Omental fat pad (tissue), 4 donors: Measurements from ENCODE around the gene RRAS. TPM values are rescaled to one million over a fixed set of nuclear protein-coding genes. Genes with fewer than 3 reads are reported as not detected.
A peak's percentile ranks its signal among the peaks of the same experiment; 100 is the strongest.

Source experiments
- ATAC-seq: fragments of 150-250 bp; one replicate; pipeline ENCODE4 v1.9.1; 2016; ENCODE audit warnings: mild to moderate bottlenecking, moderate library complexity; ENCODE audit not compliant: low FRiP score
- DNase-seq: peaks from one replicate; pipeline ENCODE4 v3.0.0-alpha.2; 2019; ENCODE audit warnings: low spot score
- total RNA-seq, 4 donors: library from RNA; depleted of rRNA; stranded (reverse); fragments of >200 nt; gene quantifications; one replicate each; pipeline ENCODE4 v1.1.0, GENCODE V29; 2016
- TF ChIP-seq, protein P1 (sequence below), 3 donors: fragments of 450-650 bp; IDR thresholded peaks; one replicate each; pipeline ENCODE4 v1.5.1; 2016 to 2017; ENCODE audit warnings: antibody characterized with exemption in 3 of 3, mild to moderate bottlenecking in 3 of 3, moderate library complexity in 2 of 3

RRAS gene
- total RNA-seq, 4 donors from 2014 or later: 72.2 to 91.0 (median 76.8) TPM

DNA sequence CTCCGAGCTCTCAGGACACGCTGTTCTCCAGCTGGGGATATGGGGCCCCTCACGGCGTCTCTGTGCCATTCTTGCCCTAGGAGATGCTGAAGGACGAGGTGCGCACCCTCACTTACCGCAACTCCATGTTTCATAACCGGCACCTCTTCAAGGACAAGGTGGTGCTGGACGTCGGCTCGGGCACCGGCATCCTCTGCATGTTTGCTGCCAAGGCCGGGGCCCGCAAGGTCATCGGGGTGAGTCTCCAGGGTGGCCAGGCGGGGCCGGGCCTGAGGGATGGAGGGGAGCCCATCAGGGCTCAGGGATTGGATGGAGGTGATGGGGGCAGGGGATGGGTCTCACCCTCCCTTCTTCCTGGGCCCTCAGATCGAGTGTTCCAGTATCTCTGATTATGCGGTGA is 41.9 kb upstream of the RRAS start:
- ATAC-seq (no peak), DNase-seq (no peak)
- TF ChIP-seq, protein P1, sequence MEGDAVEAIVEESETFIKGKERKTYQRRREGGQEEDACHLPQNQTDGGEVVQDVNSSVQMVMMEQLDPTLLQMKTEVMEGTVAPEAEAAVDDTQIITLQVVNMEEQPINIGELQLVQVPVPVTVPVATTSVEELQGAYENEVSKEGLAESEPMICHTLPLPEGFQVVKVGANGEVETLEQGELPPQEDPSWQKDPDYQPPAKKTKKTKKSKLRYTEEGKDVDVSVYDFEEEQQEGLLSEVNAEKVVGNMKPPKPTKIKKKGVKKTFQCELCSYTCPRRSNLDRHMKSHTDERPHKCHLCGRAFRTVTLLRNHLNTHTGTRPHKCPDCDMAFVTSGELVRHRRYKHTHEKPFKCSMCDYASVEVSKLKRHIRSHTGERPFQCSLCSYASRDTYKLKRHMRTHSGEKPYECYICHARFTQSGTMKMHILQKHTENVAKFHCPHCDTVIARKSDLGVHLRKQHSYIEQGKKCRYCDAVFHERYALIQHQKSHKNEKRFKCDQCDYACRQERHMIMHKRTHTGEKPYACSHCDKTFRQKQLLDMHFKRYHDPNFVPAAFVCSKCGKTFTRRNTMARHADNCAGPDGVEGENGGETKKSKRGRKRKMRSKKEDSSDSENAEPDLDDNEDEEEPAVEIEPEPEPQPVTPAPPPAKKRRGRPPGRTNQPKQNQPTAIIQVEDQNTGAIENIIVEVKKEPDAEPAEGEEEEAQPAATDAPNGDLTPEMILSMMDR (IDR thresholded peaks at IDR 0.05): no peak

DNA sequence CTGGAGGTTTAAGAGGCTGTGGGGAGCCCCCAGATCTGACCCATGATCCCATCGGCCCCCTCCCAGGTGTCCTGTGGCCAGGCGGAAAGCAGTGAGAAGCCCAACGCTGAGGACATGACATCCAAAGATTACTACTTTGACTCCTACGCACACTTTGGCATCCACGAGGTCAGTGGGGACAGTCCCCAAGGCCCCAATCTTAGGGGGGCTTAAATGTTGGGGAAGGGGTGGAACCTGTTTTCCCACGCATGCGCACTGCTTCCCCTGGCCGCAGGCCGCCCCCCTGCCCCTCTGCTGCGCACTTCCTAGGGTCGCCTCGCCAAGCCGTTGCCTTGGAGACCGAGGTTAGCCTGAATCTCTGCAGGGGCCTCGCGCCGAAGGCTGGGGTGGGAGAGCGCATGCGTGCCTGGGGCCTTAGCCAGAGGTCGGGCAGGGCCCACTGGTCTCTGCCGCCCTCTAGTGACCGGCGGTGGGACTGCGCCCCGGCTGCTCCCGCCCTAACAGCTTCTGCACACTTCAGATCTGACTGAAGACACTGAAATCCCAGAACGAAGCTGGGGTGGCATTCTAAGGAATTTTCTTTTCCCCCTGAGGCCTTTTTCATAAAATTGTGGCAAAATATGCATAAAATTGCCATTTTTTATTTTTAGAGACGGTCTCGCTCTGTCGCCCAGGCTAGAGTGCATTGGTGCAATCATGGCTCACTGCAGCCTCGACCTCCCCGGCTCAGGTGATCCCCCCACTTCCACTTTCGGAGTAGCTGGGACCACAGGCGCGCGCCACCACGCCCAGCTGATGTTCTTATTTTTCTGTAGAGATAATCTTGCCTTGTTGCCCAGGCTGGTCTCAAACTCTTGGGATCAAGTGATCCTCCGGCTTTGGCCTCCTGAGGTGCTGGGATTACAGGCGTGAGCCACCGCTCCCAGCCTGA is 40.7 kb upstream of the RRAS start:
- ATAC-seq (no peak), DNase-seq (peak; percentile 78)
- TF ChIP-seq, protein P1 (IDR thresholded peaks at IDR 0.05): peak in 2 of 3 donors; percentile 87 to 94

DNA sequence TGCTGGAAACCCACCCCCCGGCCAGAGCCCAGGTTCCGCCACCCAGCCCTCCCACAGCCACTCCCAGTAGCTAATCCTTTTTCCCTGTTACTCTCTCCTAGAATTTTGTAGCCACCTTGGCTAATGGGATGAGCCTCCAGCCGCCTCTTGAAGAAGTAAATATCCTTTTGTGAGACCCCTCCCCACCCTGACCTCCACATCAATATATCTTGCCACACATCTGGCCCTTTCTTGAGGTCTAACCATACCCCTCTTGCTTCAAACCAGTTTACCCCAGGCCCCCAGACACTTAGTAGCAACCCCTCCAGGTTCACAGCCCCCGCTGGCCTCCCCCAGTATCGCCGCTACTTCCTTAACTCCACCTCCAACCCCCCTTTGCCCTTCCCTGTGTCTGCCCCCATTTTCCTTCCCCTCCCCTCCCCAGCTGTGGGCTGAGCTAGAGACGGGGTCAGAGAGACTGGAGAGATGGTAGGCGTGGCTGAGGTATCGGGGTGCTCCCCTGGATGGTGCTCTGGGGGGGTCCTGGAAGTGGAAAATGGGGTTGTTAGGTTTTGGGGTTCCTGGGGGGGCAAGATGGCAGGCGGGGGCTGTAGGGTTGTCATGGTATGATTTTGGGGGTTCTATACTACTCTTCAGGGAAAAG is 39.9 kb upstream of the RRAS start:
- ATAC-seq (no peak), DNase-seq (no peak)
- TF ChIP-seq, protein P1 (IDR thresholded peaks at IDR 0.05): no peak

DNA sequence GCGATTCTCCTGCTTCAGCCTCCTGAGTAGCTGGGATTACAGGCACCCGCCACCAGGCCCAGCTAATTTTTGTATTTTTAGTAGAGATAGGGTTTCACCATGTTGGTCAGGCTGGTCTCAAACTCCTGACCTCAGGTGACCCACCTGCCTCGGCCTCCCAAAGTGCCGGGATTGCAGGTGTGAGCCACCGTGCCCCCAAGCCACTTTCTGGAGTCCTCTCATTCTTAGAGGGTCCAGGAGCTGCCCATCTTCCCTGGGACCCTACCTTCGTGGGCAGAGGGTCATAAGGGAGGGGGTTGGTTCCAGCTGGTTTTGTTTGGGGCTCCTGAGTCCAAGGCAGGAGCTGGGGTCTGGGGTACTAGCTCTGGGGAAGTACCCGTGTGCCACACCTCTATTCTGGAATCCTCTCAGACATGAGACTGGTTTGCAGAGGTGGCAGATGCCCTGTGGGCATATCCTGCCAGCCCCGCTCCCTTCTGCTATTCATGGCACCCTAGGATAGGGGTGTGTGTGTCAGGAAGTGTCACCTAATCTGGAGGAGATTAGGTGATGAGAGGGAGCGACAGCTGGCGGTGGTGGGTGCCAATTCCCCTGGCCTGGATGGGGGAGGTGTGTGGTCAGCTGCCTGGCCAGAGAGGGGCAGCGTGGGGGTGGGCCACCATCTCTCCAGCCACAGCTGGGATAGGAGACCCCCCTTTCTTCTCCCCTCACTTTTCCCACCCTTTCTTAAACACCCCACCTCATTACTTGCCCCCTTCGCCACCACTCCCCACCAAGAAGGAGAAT is 39.2 kb upstream of the RRAS start:
- no peak for DNase-seq
- TF ChIP-seq, protein P1 (IDR thresholded peaks at IDR 0.05): no peak
- no peak for ATAC-seq

DNA sequence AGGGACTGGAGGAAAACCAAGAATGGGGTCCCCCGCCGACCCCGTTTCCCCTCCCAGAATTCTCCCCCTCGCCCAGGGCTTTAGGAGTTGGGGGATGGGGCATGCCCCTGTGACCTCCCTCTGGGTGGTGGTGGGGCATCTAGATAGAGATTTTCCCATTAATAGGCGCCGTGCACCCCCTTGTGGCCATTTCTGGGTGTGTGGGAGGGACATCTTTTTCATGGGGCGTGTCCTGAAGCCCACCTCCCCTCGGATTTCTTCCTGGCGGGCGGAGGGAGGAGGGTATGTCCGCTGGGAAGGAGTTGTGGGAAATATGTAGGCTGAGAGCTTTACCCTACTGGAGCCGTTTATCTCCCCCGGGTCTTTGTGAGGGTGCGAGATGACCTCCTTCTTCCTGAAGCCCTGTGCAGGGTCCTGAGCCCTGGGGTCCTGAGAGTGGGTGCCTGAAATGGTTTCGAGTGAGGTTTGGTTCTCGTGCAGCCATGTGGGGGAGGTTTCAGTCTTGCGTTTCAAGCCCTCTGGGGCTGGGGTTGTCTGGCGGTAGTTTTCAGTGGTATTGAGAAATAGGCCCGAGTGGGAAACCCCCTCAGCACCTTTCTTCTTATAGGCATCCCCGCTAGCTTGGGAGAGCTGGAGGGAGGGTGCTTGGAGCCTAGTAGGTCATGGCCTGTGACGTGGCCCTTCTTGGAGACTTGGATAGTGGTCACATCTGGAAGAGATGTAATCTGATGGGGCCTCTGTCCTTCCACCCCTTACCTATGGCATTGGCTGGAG is 38.1 kb upstream of the RRAS start:
- ATAC-seq: peak; percentile 11
- DNase-seq: peak; percentile 95
- TF ChIP-seq, protein P1 (IDR thresholded peaks at IDR 0.05): peak in 1 of 3 donors; percentile 64

DNA sequence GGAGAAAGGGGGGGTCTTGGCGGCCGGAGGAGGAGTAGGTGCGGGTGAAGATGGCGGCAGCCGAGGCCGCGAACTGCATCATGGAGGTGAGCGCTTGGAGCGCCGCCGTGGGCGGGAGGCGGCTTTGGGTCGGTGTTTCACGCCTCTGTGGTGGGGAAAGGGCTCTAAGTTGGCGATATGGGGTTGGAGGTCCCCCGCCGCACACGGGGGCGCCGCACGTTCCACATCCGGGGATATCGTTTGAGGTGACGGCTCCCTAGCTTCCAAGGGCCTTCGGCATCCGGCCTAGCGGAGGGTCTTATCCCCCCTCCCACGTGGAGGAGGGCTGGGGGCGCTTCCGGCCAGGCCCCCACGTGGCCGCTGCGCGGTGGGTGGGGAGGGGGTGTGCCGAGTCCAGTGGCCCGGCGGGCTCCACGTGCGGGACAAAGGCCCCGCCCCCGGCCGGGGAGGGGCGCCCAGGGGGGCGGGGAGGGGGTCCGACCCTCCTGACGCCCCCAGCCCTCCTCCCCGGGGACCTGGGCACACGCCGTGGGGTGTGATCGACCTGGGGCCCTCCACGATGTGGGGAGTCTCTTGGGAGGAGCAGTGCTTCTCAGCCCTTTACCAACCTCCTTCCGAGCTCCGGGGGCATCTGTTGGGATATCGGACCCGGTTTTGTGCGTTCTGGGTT is 37.4 kb upstream of the RRAS start, which contains the start of gene PRMT1:
Gene PRMT1, plus strand, starts transcription at position 41 of the 670 bp plus-strand sequence. Its CDS starts 10 bp downstream, at position 51.
- no peak for ATAC-seq
- DNase-seq: no peak
- TF ChIP-seq, protein P1 (IDR thresholded peaks at IDR 0.05): no peak
